WTC11 (cell line): ENCODE results near the gene CNTNAP5. TPM values are rescaled to one million over a fixed set of nuclear protein-coding genes. Genes with fewer than 3 reads are reported as not detected.

Experiments
- ATAC-seq: fragments of 200-7000 bp; cut with Tn5 transposase; 2 replicates; pipeline ENCODE4 v1.10.0; 2021; ENCODE audit warnings: mild to moderate bottlenecking, moderate library complexity
- CTCF ChIA-PET: fragments of 300-600 bp; sonication (Branson Sonifier 250); formaldehyde crosslinking; loops from one replicate; lab custom pipeline; 2021; ENCODE audit warnings: antibody characterized with exemption; lab: Charles Lee
- POLR2A ChIA-PET: fragments of 350-600 bp; sonication (Branson Sonifier 250); formaldehyde crosslinking; loops from one replicate; lab custom pipeline; 2021; ENCODE audit warnings: antibody characterized with exemption; lab: Charles Lee
- DNase-seq: peaks from one replicate; pipeline ENCODE4 v3.0.0; 2021; ENCODE audit warnings: low spot score
- H3K27ac Mint-ChIP-seq: 2 replicates; pipeline ENCODE4 v1.8.0; 2021; ENCODE audit warnings: mixed read lengths
- H3K27me3 Mint-ChIP-seq: 2 replicates; pipeline ENCODE4 v1.8.0; 2021; ENCODE audit warnings: low read depth, mild to moderate bottlenecking, moderate library complexity, mixed read lengths
- H3K36me3 Mint-ChIP-seq: 2 replicates; pipeline ENCODE4 v1.8.0; 2021; ENCODE audit warnings: mixed read lengths
- H3K4me1 Mint-ChIP-seq: 2 replicates; pipeline ENCODE4 v1.8.0; 2022; ENCODE audit warnings: mixed read lengths
- H3K4me3 Mint-ChIP-seq: 2 replicates; pipeline ENCODE4 v1.8.0; 2021; ENCODE audit warnings: mild to moderate bottlenecking, moderate library complexity, mixed read lengths
- H3K9me3 Mint-ChIP-seq: 2 replicates; pipeline ENCODE4 v1.8.0; 2021; ENCODE audit warnings: mixed read lengths
- ARID4B ChIP-seq: sonication (generic); formaldehyde crosslinking; IDR thresholded peaks from 2 replicates; pipeline ENCODE4 v1.8.0; 2023; ENCODE audit warnings: missing genetic modification reagents, mild to moderate bottlenecking, borderline replicate concordance
- ATF2 ChIP-seq: sonication (generic); formaldehyde crosslinking; IDR thresholded peaks from 2 replicates; pipeline ENCODE4 v1.8.1; 2022; ENCODE audit warnings: low read depth, missing genetic modification reagents, borderline replicate concordance
- E2F4 ChIP-seq: sonication (generic); formaldehyde crosslinking; IDR thresholded peaks from 2 replicates; pipeline ENCODE4 v1.8.1; 2022; ENCODE audit warnings: low read depth, mild to moderate bottlenecking, moderate library complexity, missing genetic modification reagents, borderline replicate concordance
- ESRRA ChIP-seq: sonication (generic); formaldehyde crosslinking; IDR thresholded peaks from 2 replicates; pipeline ENCODE4 v1.8.1; 2022; ENCODE audit warnings: mild to moderate bottlenecking, missing genetic modification reagents, borderline replicate concordance
- FOXJ3 ChIP-seq: sonication (generic); formaldehyde crosslinking; IDR thresholded peaks from 2 replicates; pipeline ENCODE4 v1.9.0; 2021; ENCODE audit warnings: missing genetic modification reagents, mild to moderate bottlenecking, borderline replicate concordance
- FOXK1 ChIP-seq: sonication (generic); formaldehyde crosslinking; IDR thresholded peaks from 2 replicates; pipeline ENCODE4 v1.8.0; 2022; ENCODE audit warnings: mild to moderate bottlenecking, moderate library complexity, missing genetic modification reagents
- FOXP1 ChIP-seq: sonication (generic); formaldehyde crosslinking; IDR thresholded peaks from 2 replicates; pipeline ENCODE4 v1.8.0; 2022; ENCODE audit warnings: missing genetic modification reagents, mild to moderate bottlenecking, moderate library complexity, borderline replicate concordance
- MAX ChIP-seq: sonication (generic); formaldehyde crosslinking; IDR thresholded peaks from 2 replicates; pipeline ENCODE4 v1.8.0; 2022; ENCODE audit warnings: mild to moderate bottlenecking, missing genetic modification reagents
- NR1H2 ChIP-seq: sonication (generic); formaldehyde crosslinking; IDR thresholded peaks from 2 replicates; pipeline ENCODE4 v1.9.0; 2021; ENCODE audit warnings: mild to moderate bottlenecking, moderate library complexity, missing genetic modification reagents
- PRDM15 ChIP-seq: sonication (generic); formaldehyde crosslinking; IDR thresholded peaks from 2 replicates; pipeline ENCODE4 v1.8.0; 2022; ENCODE audit warnings: missing genetic modification reagents
- SP1 ChIP-seq: sonication (generic); formaldehyde crosslinking; conservative IDR thresholded peaks from 2 replicates; pipeline ENCODE4 v1.8.1; 2022; ENCODE audit warnings: missing genetic modification reagents
- TEAD4 ChIP-seq: sonication (generic); formaldehyde crosslinking; IDR thresholded peaks from 2 replicates; pipeline ENCODE4 v1.8.0; 2022; ENCODE audit warnings: mild to moderate bottlenecking, missing genetic modification reagents
- ZNF219 ChIP-seq: sonication (generic); formaldehyde crosslinking; IDR thresholded peaks from 2 replicates; pipeline ENCODE4 v1.8.0; 2023; ENCODE audit warnings: missing genetic modification reagents, mild to moderate bottlenecking, borderline replicate concordance
- ZNF317 ChIP-seq: sonication (generic); formaldehyde crosslinking; IDR thresholded peaks from 2 replicates; pipeline ENCODE4 v1.8.1; 2023; ENCODE audit warnings: low read depth, mild to moderate bottlenecking, moderate library complexity, missing genetic modification reagents, borderline replicate concordance
- total RNA-seq: library from RNA; stranded (reverse); gene quantifications from 3 replicates; pipeline ENCODE4 v1.2.3, GENCODE V29; 2021
- TF ChIP-seq, protein P1 (sequence below): fragments of 250-450 bp; sonication (Bioruptor Pico); conservative IDR thresholded peaks from 2 replicates; pipeline ENCODE4 v1.9.0; 2021; ENCODE audit warnings: mild to moderate bottlenecking
- TF ChIP-seq, protein P2 (sequence below): sonication (generic); formaldehyde crosslinking; IDR thresholded peaks from 2 replicates; pipeline ENCODE4 v1.8.1; 2023; ENCODE audit warnings: mild to moderate bottlenecking, missing genetic modification reagents, moderate library complexity
- TF ChIP-seq, protein P3 (sequence below): sonication (generic); formaldehyde crosslinking; conservative IDR thresholded peaks from 2 replicates; pipeline ENCODE4 v1.8.1; 2022; ENCODE audit warnings: mild to moderate bottlenecking, missing genetic modification reagents

CNTNAP5 gene
- total RNA-seq, 1 experiment from 2014 or later = 0.22 TPM

DNA sequence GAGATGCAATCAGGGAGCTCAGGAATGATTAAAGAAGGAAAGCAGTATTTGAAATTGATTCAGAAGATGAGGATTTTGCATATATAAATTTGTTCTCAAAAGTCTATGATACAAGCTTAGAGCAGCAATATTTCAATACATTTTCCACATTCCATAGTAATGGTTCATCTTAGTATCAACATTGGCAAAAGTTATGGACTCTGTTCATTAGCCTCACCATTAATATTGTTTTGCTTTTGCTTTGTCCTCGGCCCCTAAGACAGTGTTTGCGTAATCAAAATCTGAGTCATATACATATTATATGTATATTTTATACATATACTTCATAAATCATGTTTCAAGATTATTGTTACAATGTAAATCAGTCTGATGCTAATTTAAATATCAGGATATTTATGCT is 176.6 kb downstream of the CNTNAP5 start:
- peaks cover 28% of the 10 kb centered on the region for H3K36me3 Mint-ChIP-seq
- ChIA-PET POLR2A (no interaction called here), CTCF (no interaction called here)
- H3K4me3 Mint-ChIP-seq = no peak overlapping the region
- DNase-seq = no peak
- TF ChIP-seq, protein P1, sequence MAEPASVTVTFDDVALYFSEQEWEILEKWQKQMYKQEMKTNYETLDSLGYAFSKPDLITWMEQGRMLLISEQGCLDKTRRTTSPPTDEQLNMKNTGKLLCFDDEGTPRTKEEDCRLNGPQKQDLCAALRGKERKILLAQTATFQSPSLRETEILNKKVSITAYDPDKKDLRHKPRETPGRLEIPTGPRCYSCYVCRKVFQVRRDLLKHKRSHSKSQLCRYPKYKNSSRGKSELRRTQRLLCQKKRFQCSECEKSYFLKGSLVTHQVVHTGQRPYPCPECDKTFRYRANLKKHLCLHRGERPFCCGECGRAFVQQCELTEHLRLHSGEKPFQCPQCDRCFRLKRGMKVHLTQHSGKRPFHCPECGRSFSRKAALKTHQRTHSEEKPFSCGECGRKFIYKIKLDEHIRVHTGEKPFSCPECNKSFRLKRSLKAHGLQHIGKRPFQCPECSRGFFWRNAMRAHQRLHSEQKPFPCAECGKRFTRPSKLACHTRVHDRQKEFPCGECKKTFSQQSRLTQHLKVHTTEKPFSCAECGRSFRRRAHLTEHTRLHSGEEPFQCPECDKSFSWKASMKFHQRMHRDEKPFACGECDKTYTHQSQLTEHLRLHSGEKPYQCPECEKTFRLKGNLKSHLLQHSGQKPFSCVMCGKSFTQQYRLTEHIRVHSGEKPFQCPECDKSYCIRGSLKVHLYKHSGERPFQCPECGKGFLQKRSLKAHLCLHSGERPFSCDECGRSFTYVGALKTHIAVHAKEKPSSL (CRISPR knock-in tag) = no peak
- TF ChIP-seq, protein P2, sequence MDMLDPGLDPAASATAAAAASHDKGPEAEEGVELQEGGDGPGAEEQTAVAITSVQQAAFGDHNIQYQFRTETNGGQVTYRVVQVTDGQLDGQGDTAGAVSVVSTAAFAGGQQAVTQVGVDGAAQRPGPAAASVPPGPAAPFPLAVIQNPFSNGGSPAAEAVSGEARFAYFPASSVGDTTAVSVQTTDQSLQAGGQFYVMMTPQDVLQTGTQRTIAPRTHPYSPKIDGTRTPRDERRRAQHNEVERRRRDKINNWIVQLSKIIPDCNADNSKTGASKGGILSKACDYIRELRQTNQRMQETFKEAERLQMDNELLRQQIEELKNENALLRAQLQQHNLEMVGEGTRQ = no peak
- TF ChIP-seq E2F4 (no peak), TEAD4 (no peak), FOXK1 (CRISPR knock-in tag) (no peak), MAX (no peak), PRDM15 (CRISPR knock-in tag) (no peak), ZNF317 (CRISPR knock-in tag) (no peak), NR1H2 (CRISPR knock-in tag) (no peak), ATF2 (CRISPR knock-in tag) (no peak), SP1 (CRISPR knock-in tag) (no peak), ARID4B (CRISPR knock-in tag) (no peak), FOXJ3 (CRISPR knock-in tag) (no peak), ESRRA (CRISPR knock-in tag) (no peak), ZNF219 (CRISPR knock-in tag) (no peak), FOXP1 (CRISPR knock-in tag) (no peak)
- TF ChIP-seq, protein P3, sequence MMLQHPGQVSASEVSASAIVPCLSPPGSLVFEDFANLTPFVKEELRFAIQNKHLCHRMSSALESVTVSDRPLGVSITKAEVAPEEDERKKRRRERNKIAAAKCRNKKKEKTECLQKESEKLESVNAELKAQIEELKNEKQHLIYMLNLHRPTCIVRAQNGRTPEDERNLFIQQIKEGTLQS (CRISPR knock-in tag) = no peak
- TF ChIP-seq, all 79 proteins: peak for 0
- Mint-ChIP-seq H3K27ac (no peak overlapping the region), H3K9me3 (peaks cover 36% of the 10 kb centered on the region), H3K27me3 (no peaks in the 10 kb centered on the region; the same call in 1 of the 2 replicates), H3K4me1 (peaks cover 8% of the 10 kb centered on the region; the same call in 1 of the 2 replicates)
- no peak for ATAC-seq
